HG02759 (cell line): ENCODE measurements around the gene NRDC.
"Not testable (repeated sequence)": the region's sequence is repeated elsewhere in the genome, so short reads cannot be mapped to it uniquely, and the experiment has no call there.

Source experiments
- ATAC-seq: cut with Tn5 transposase; IDR thresholded peaks from one replicate; pipeline ENCODE4 v1.9.1; 2021; ENCODE audit warnings: mild to moderate bottlenecking, moderate library complexity; ENCODE audit not compliant: unreplicated experiment

The NRDC gene

GRCh38 chr1:51894748-51895147, 16.2 kb upstream of the NRDC start:
- ATAC-seq = not testable (repeated sequence)

DNA sequence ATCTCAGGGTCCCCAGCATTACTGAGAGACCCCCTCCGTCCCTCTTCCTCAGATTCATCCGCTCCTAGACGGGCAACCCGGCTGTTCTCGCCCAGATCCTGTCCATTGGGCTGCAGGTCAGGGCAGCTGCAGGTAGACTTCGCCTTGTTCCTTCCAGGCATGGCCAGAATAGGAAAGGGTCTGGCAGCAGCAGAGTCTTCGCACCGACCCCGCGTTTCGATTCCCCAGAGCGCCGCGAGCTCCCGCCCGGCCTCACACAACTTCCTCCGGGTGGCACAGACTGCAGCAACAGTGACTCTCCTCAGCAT, 265 bp downstream of the NRDC start:
- ATAC-seq = no peak

DNA sequence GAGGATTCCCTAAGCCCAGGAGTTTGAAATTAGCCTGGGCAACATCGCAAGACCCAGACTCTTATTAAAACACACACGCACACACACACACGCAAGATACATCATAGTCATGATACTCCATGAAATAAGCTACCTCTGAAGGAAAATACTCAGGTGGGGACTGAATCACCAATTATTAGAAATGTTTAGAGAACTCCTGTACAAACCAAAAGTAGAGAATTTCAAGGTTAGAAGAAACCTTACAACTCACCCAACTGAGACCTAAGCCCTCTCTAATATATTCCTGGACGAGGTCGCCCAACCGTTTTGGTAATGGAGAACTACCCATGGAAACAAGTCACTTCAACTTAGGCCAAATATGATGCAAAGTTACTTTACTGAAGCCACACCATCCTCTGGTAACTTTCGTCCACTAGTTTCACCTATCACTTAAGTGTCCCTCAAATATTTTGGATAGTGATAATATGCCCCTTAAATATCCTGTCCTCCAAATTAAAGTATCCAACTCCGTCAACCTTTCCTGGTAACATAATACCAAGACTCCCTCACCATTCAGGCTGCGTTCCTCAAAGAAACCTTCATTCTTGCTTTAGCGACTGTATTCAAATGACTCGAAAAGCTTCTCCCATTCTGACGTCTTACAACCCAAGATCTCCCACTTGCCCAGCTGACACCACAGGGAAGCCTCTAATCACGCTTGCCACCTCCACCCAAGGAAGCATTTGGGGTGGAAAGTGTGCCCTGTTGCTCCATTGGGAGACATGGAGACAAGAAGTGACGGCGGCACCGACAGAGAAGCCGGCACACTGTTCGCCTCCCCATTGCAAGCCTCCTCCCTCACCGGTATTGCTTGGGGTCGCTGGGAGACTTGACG, 856 bp downstream of the NRDC start:
- peak; percentile 4 for ATAC-seq

GRCh38 chr1:51875836-51876235, 2.7 kb downstream of the NRDC start:
- no peak for ATAC-seq

DNA sequence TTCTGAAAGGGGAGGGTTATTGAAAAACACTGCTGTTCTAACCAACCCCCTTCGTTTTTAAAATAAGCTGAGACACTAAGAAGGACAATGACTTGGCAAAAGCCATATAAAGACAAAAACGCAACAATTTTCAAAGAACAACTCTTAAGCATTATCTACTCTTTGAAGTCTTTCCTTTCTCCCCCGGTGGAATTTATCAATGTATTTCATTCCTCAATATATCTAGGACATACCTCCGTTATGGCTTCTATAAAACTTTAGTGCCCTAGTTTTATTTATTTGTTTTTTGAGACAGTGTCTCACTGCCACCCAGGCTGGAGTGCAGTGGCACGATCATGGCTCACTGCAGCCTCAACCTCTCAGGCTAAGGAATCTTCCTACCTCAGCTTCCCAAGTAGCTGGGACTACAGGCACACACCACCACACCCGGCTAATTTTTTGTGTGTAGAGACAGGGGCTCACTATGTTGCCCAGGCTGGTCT, 3.2 kb downstream of the NRDC start:
- ATAC-seq = no peak

GRCh38 chr1:51873270-51873669, 5.3 kb downstream of the NRDC start:
- ATAC-seq = not testable (repeated sequence)

DNA sequence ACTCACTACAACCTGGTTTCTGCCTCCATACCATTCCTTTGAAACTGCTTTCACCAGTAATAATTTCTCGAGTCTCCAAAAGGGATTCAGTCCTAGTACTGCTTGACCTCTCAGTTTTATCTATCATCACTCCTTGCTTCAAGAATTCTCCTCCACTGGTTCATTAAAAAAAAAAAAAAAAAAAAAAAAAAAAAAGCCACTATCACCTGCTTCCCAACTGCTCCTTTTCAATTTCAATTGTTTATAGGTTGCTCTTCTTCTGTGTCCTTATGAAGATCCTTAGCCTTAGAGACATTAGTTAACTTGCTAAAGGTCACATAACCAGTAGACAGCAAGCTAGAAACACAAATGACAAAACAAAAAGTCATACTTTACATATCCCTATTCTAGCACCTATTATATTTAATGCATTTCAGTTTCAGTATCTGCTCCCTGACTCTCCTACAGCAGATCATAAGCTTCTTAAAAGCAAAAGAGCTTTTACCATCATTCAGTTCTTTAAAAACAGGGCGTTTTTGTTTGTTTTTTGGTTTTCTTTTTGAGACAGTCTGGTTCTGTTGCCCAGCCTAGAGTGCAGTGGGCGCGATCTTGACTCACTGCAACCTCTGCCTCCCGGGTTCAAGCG, 7.1 kb downstream of the NRDC start:
- no peak for ATAC-seq

- ATAC-seq = no peak
Measured at GRCh38 chr1:51870603-51871350, 7.8 kb downstream of the NRDC start.

DNA sequence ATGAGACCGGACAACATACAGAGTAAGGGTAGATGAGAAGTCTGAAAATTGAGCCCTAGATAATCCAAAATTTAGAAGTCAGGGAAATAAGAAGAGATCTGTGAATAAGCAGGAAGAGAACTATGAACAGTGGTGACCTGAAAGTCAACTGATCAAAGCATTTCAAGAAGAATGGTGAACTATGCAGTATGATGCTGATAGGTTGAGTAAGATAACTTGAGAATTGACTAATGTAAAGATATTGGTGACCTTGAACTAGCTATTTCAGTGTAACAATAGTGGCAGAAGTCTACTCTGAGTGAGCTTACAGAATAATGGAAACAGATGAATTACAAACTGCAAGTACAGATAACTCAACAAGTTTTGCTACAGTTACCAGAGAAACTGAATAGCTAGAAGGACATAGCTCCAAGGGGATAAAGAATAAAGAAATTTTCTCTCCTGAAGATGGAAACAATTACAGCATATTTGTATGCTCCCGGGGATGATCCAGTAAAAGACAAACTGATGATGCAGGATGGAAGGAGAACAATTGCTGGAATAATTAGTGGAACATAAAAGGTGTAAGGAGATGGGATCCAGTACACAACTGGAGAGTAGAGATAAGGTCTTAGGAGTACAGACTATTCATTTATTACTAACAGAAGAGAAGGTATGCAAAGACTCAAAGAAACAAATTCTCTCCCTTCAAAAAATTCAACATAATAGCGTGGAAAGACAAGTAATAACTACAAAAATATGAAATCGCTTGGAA, 10.9 kb downstream of the NRDC start:
- ATAC-seq = no peak

GRCh38 chr1:51863384-51863783, 15.1 kb downstream of the NRDC start:
- ATAC-seq = peak; percentile 70

DNA sequence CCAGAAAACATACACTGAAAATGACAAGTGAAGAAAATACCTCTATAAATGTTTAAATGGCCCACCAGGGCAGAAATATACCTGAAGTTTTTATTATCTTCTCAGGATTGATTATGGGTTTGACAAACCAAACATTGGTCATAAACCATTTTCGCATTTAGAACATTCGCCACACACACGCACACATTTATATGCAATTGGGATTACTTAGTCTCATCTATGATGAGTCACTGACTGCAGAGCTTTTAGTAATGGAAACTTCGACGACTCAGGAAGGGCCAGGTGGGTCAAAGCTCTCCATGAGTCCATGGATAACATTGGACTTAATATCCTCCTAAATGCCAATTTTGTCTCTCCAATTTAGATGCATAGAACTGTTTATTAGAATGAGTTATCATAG, 16.9 kb downstream of the NRDC start:
- ATAC-seq = no peak

GRCh38 chr1:51859735-51860134, 18.8 kb downstream of the NRDC start:
- no peak for ATAC-seq

DNA sequence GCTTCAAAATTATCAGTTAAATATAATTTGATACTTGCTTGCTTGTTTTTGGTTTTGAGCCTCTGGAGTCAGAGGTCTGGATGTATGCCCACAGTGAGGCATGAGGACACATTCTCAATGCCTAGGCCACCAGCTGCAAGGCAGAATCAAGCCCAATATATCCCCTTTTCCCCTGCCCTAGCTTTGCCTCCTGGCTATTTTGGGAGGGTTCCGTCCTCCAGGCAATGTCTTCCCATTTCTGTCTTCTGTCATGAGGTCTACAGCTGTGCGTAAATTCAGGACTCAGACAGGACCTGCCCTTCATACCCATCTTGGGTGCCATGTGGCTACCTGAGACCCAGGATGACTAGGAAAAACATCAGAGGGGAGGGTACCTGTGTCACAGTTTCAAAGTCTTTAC, 19.2 kb downstream of the NRDC start:
- no peak for ATAC-seq

DNA sequence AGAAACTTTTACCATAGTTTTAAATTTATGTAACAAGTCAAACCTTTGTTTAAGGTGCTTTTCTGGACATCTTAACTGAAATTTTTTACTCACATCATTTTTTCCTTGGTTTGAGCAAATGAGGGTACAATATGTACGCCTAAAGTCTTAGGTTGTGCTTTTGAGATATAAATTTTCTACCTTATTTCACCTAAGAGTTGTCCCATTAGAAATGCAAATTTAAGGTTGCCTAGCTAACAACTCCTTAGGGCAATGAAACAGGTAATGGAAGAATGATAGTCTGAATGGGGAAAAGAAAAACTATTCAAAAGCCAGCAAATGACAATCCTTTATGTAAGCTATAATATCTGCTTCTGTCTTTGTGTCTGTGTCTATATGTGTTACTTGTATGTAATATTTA, 19.6 kb downstream of the NRDC start:
- ATAC-seq = no peak

DNA sequence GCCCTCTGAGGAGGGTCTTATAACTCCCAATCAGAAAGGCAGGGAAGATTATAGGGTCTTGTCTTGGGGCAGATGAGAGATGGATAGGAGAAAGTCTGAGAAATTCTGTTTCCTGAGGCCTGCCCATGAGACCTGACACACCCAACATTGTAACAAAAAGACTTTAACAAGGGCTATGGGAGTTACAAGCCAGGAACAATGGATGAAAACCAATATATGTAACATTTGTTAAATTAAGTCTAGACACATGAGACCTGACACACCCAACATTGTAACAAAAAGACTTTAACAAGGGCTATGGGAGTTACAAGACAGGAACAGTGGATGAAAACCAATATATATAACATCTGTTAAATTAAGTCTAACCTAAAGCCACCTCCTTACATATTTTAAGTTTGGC, 21.8 kb downstream of the NRDC start:
- no peak for ATAC-seq

DNA sequence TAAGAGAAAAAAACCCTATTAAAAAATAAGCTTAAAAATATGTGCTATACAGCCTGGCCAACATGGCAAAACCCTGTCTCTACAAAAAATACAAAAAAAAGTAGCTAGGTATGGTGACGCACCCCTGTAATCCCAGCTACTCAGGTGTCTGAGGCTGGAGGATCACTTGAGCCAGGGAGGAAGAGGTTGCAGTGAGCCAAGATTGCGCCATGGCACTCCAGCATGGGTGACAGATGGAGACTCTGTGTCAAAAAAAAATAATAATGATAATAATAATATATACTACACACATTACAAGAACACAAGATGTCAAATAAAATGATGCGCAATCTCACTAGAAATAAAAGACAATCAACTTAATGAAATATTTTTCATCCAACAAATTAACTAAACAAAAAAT, 22.9 kb downstream of the NRDC start:
- ATAC-seq = no peak

GRCh38 chr1:51853360-51853759, 25.2 kb downstream of the NRDC start:
- no peak for ATAC-seq

GRCh38 chr1:51851882-51852396, 26.6 kb downstream of the NRDC start:
- ATAC-seq = no peak

DNA sequence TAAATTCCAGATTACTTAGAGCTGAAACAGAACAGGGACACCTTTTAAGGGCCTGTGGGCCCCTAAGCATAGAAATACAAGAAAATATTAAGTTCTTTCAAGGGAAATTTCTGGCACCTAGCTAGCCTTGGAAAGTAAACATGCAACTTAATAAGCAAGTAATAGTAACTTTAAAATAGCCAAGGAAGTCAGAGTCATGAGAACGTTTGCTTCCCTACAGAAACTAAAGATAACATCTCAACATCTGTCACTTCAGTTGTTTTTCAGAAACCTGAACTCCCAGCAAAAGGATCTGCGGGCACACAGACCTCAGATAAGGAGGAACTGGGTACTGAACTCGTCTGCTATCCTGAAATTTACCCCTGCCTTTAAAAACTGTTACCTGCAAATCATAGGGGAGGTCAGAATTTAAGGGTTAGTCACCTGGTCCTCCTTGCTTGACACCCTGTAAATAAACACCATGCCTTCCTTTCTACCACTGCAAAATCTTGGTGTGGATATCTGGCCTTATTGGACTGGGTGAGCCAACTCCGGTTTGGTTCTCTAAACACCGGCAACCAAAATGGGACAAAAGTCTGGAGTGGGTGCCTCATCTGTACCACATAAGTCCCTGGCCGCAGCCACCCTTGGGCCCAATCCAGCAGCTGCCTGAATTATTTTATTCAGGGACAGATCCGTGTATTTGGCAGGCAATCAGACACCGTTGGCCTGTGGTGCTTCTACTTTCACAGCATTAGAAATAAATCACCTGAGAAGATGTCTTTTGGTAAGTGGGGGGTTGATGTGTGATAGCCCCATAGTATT, 27.9 kb downstream of the NRDC start:
- ATAC-seq = no peak

GRCh38 chr1:51847294-51847920, 31.1 kb downstream of the NRDC start:
- ATAC-seq = no peak
